Neural cell (in vitro differentiated cells): ENCODE data around the gene CNTNAP2. TPM values are rescaled to one million over a fixed set of nuclear protein-coding genes. Genes with fewer than 3 reads are reported as not detected.

ENCODE experiments used
- H2AFZ ChIP-seq: fragments of 200-600, 300-800 bp; sonication (generic), shearing (Covaris generic); 2 replicates; pipeline ENCODE4 v1.6.0; 2014; ENCODE audit warnings: low read depth, mild to moderate bottlenecking, antibody characterized with exemption, low read length, moderate library complexity
- H3F3A ChIP-seq: fragments of 200-600 bp; shearing (Covaris generic); 2 replicates; pipeline ENCODE4 v1.6.1; 2016; ENCODE audit warnings: mild to moderate bottlenecking, moderate library complexity, mixed read lengths, antibody characterized with exemption, low read length; ENCODE audit not compliant: insufficient read depth, poor library complexity, severe bottlenecking
- H3K27ac ChIP-seq: fragments of 200-600, 300-800 bp; sonication (generic), shearing (Covaris generic); 2 replicates; pipeline ENCODE4 v1.5.1; 2014; ENCODE audit warnings: mild to moderate bottlenecking, low read length, moderate library complexity
- H3K27me3 ChIP-seq: fragments of 300-800, 200-600 bp; sonication (generic), shearing (Covaris generic); 2 replicates; pipeline ENCODE4 v1.6.0; 2014; ENCODE audit warnings: mild to moderate bottlenecking, low read depth, low read length, moderate library complexity; ENCODE audit not compliant: insufficient read depth
- H3K36me3 ChIP-seq: fragments of 300-800, 200-600 bp; sonication (generic), shearing (Covaris generic); 2 replicates; pipeline ENCODE4 v1.5.1; 2014; ENCODE audit warnings: mild to moderate bottlenecking, antibody characterized with exemption, low read length, moderate library complexity; ENCODE audit not compliant: insufficient read depth
- H3K4me2 ChIP-seq: fragments of 300-800, 200-600 bp; sonication (generic), shearing (Covaris generic); 2 replicates; pipeline ENCODE4 v1.6.0; 2014; ENCODE audit warnings: mild to moderate bottlenecking, low read length
- H3K4me3 ChIP-seq: fragments of 300-800, 200-600 bp; sonication (generic), shearing (Covaris generic); 2 replicates; pipeline ENCODE4 v1.5.1; 2014; ENCODE audit warnings: mild to moderate bottlenecking, low read length, moderate library complexity
- H3K79me2 ChIP-seq: fragments of 200-600 bp; shearing (Covaris generic); replicated peaks from 2 replicates; pipeline ENCODE4 v1.6.0; 2014; ENCODE audit warnings: mild to moderate bottlenecking, low read length, moderate library complexity; ENCODE audit not compliant: insufficient read depth
- H3K9ac ChIP-seq: fragments of 300-800, 200-600 bp; sonication (generic), shearing (Covaris generic); 2 replicates; pipeline ENCODE4 v1.6.1; 2016; ENCODE audit warnings: mild to moderate bottlenecking, low read length, mixed read lengths
- H3K9me2 ChIP-seq: fragments of 200-600 bp; shearing (Covaris generic); 2 replicates; pipeline ENCODE4 v1.6.1; 2016; ENCODE audit warnings: mild to moderate bottlenecking, low read length, mixed read lengths; ENCODE audit not compliant: insufficient read depth
- H3K9me3 ChIP-seq: fragments of 200-600, 300-800 bp; sonication (generic), shearing (Covaris generic); 2 replicates; pipeline ENCODE4 v1.6.1; 2016; ENCODE audit warnings: mild to moderate bottlenecking, mixed run types, low read length, moderate library complexity, mixed read lengths
- H4K20me1 ChIP-seq: fragments of 200-600 bp; shearing (Covaris generic); 2 replicates; pipeline ENCODE4 v1.6.1; 2016; ENCODE audit warnings: mild to moderate bottlenecking, mixed run types; ENCODE audit not compliant: insufficient read depth
- CTCF ChIP-seq: fragments of 450-650 bp; IDR thresholded peaks from 2 replicates; pipeline ENCODE4 v1.5.1; 2014; ENCODE audit warnings: antibody characterized with exemption, mild to moderate bottlenecking, moderate library complexity; ENCODE audit not compliant: poor library complexity, severe bottlenecking
- EP300 ChIP-seq: fragments of 450-650 bp; conservative IDR thresholded peaks from 2 replicates; pipeline ENCODE4 v1.6.1; 2014; ENCODE audit warnings: antibody characterized with exemption, mild to moderate bottlenecking, moderate library complexity; ENCODE audit not compliant: poor library complexity, severe bottlenecking
- EZH2 ChIP-seq: fragments of 200-600, 300-800 bp; shearing (Covaris generic), sonication (generic); IDR thresholded peaks from 2 replicates; pipeline ENCODE4 v1.6.1; 2014; ENCODE audit warnings: antibody characterized with exemption, low read length, borderline replicate concordance, mild to moderate bottlenecking; ENCODE audit not compliant: insufficient read depth, poor library complexity, severe bottlenecking
- MXI1 ChIP-seq: fragments of 450-650 bp; conservative IDR thresholded peaks from 2 replicates; pipeline ENCODE4 v1.6.1; 2014; ENCODE audit warnings: antibody characterized with exemption, mild to moderate bottlenecking; ENCODE audit not compliant: poor library complexity, severe bottlenecking
- POLR2AphosphoS5 ChIP-seq: IDR thresholded peaks from 2 replicates; pipeline ENCODE4 v1.6.1; 2012
- RAD21 ChIP-seq: fragments of 450-650 bp; conservative IDR thresholded peaks from 2 replicates; pipeline ENCODE4 v1.6.1; 2014; ENCODE audit warnings: antibody characterized with exemption, mild to moderate bottlenecking, moderate library complexity
- REST ChIP-seq: IDR thresholded peaks from 2 replicates; pipeline ENCODE4 v1.6.1; 2012; ENCODE audit warnings: borderline replicate concordance
- SMC3 ChIP-seq: fragments of 450-650 bp; conservative IDR thresholded peaks from 2 replicates; pipeline ENCODE4 v1.6.1; 2014; ENCODE audit warnings: antibody characterized with exemption, mild to moderate bottlenecking, moderate library complexity; ENCODE audit not compliant: poor library complexity
- TAF1 ChIP-seq: IDR thresholded peaks from 2 replicates; pipeline ENCODE4 v1.6.1; 2012; ENCODE audit warnings: low read depth
- polyA plus RNA-seq: library from polyadenylated mRNA; depleted of rRNA; stranded (reverse); fragments of >200 nt; gene quantifications from 2 replicates; pipeline ENCODE4 v1.2.3, GENCODE V29; 2014

Gene CNTNAP2
- polyA plus RNA-seq, 1 donor from 2014 or later, result 276 TPM

- Histone ChIP-seq H3K27ac (no peak overlapping the region), H3K9me2 (no peaks in the 10 kb centered on the region), H3K9ac (no peak overlapping the region), H3K4me2 (no peak overlapping the region), H2AFZ (no peak overlapping the region), H3K36me3 (no peaks in the 10 kb centered on the region), H3F3A (no peaks in the 10 kb centered on the region), H3K9me3 (no peaks in the 10 kb centered on the region), H3K4me3 (no peak overlapping the region), H4K20me1 (no peaks in the 10 kb centered on the region), H3K79me2 (no peaks in the 10 kb centered on the region), H3K27me3 (no peaks in the 10 kb centered on the region)
- TF ChIP-seq CTCF (no peak), TAF1 (no peak), POLR2AphosphoS5 (no peak), EZH2 (no peak), MXI1 (no peak), REST (no peak), SMC3 (no peak), RAD21 (no peak), EP300 (no peak)
Observed at GRCh38 chr7:147990079-147990478, 1873.5 kb downstream of the CNTNAP2 start.

GRCh38 chr7:147990942-147991341 lies 1874.3 kb downstream of the CNTNAP2 start:
- TF ChIP-seq TAF1 (no peak), RAD21 (no peak), EZH2 (no peak), MXI1 (no peak), SMC3 (no peak), REST (no peak), EP300 (no peak), POLR2AphosphoS5 (no peak), CTCF (no peak)
- no peaks in the 10 kb centered on the region for H3F3A ChIP-seq
- H3K27ac ChIP-seq, result no peak overlapping the region
- H3K27me3 ChIP-seq, result no peaks in the 10 kb centered on the region
- no peaks in the 10 kb centered on the region for H3K79me2 ChIP-seq
- H3K4me3 ChIP-seq, result no peak overlapping the region
- no peak overlapping the region for H3K9ac ChIP-seq
- no peaks in the 10 kb centered on the region for H4K20me1 ChIP-seq
- no peaks in the 10 kb centered on the region for H3K9me2 ChIP-seq
- H3K36me3 ChIP-seq, result no peaks in the 10 kb centered on the region
- no peak overlapping the region for H2AFZ ChIP-seq
- H3K9me3 ChIP-seq, result no peaks in the 10 kb centered on the region
- no peak overlapping the region for H3K4me2 ChIP-seq
